OCI-LY7 (cell line): ENCODE data around the gene PALS1.

Experiments
- EZH2phosphoT487 ChIP-seq: fragments of 200-600 bp; sonication (generic); IDR thresholded peaks from 2 replicates; pipeline ENCODE4 v1.6.1; 2018; ENCODE audit warnings: low read depth, borderline replicate concordance, mild to moderate bottlenecking, mixed run types, antibody characterized with exemption, low read length, moderate library complexity, mixed read lengths
- TF ChIP-seq, protein P1 (sequence below): fragments of 200-600 bp; sonication (generic); conservative IDR thresholded peaks from 2 replicates; pipeline ENCODE4 v1.5.1; 2014; ENCODE audit warnings: mild to moderate bottlenecking, antibody characterized with exemption, low read length, moderate library complexity, mixed read lengths

DNA sequence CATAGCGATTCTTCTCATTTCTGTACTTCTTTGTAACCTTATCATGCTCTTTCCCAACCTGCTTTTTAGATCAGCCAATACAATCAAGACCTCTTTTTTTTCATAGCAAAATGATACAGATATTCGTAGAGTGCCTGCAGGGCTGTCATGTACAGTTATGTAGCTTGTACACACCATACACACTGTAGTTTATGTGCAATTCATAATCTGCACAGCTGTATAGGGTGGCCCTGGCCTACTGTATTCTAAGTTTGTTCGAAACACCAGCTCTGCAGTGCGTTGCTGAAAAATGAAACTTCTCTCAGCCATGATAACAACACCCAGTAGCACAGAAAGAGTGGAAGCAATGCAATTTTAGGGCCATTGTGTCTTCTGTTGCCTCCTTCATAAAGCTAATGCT lies 15.7 kb upstream of the PALS1 start:
- TF ChIP-seq EZH2phosphoT487, result no peak
- TF ChIP-seq, protein P1, sequence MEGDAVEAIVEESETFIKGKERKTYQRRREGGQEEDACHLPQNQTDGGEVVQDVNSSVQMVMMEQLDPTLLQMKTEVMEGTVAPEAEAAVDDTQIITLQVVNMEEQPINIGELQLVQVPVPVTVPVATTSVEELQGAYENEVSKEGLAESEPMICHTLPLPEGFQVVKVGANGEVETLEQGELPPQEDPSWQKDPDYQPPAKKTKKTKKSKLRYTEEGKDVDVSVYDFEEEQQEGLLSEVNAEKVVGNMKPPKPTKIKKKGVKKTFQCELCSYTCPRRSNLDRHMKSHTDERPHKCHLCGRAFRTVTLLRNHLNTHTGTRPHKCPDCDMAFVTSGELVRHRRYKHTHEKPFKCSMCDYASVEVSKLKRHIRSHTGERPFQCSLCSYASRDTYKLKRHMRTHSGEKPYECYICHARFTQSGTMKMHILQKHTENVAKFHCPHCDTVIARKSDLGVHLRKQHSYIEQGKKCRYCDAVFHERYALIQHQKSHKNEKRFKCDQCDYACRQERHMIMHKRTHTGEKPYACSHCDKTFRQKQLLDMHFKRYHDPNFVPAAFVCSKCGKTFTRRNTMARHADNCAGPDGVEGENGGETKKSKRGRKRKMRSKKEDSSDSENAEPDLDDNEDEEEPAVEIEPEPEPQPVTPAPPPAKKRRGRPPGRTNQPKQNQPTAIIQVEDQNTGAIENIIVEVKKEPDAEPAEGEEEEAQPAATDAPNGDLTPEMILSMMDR, result no peak
